Memory B cell (primary cell): ENCODE measurements around the gene MCMBP.
A peak's percentile ranks its signal among the peaks of the same experiment; 100 is the strongest.
"Not testable (repeated sequence)": the region's sequence is repeated elsewhere in the genome, so short reads cannot be mapped to it uniquely, and the experiment has no call there.

ENCODE experiments used
- ATAC-seq: fragments of 150-1000 bp; cut with Tn5 transposase; 2 replicates; pipeline ENCODE4 v1.10.0; 2021; ENCODE audit warnings: low read depth, mild to moderate bottlenecking, moderate library complexity
- DNase-seq, 2 donors: peaks; one replicate each; pipeline ENCODE4 v3.0.0; 2022; ENCODE audit warnings: low spot score in 2 of 2
- H3K27ac Mint-ChIP-seq: one replicate; pipeline ENCODE4 v1.8.0; 2022; ENCODE audit warnings: mild to moderate bottlenecking, moderate library complexity, mixed read lengths
- H3K27me3 Mint-ChIP-seq: one replicate; pipeline ENCODE4 v1.8.0; 2022; ENCODE audit warnings: mixed read lengths
- H3K36me3 Mint-ChIP-seq: one replicate; pipeline ENCODE4 v1.8.0; 2022; ENCODE audit warnings: mild to moderate bottlenecking, mixed read lengths
- H3K4me1 Mint-ChIP-seq: one replicate; pipeline ENCODE4 v1.8.0; 2022; ENCODE audit warnings: mixed read lengths
- H3K4me3 Mint-ChIP-seq: one replicate; pipeline ENCODE4 v1.8.0; 2022; ENCODE audit warnings: mild to moderate bottlenecking, moderate library complexity, mixed read lengths
- H3K9me3 Mint-ChIP-seq: one replicate; pipeline ENCODE4 v1.8.0; 2022; ENCODE audit warnings: mixed read lengths

MCMBP gene

GRCh38 chr10:119892188-119893065 is 19.8 kb upstream of the MCMBP start, which contains the start of gene SEC23IP:
Gene SEC23IP (plus strand): TSS chr10:119892730. CDS start chr10:119892783, 53 bp downstream.
- Mint-ChIP-seq H3K36me3 (peaks cover 5% of the 10 kb centered on the region), H3K9me3 (no peaks in the 10 kb centered on the region), H3K4me3 (peak within 1 kb of the TSS; percentile 98), H3K4me1 (peaks cover 34% of the 10 kb centered on the region), H3K27me3 (no peaks in the 10 kb centered on the region), H3K27ac (peak within 1 kb of the TSS; percentile 95)
- ATAC-seq (peak; percentile 99), DNase-seq (peak; percentile 81)

DNA sequence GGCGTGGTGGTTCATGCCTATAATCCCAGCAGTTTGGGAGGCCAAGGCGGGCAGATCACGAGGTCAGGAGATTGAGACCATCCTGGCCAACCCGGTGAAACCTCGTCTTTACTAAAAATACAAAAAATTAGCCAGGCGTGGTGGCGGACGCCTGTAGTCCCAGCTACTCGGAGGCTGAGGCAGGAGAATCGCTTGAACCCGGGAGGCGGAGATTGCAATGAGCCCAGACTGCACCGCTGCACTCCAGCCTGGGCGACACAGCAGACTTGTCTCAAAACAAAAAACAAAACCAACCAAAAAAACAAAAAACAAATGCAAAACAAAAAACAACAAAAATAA is 19.2 kb upstream of the MCMBP start:
- Mint-ChIP-seq H3K27ac (peak overlapping the region; percentile 95), H3K4me1 (peaks cover 30% of the 10 kb centered on the region), H3K4me3 (peak overlapping the region; percentile 98)
- ATAC-seq, DNase-seq, H3K36me3 Mint-ChIP-seq, H3K27me3 Mint-ChIP-seq, H3K9me3 Mint-ChIP-seq: not testable (repeated sequence)

DNA sequence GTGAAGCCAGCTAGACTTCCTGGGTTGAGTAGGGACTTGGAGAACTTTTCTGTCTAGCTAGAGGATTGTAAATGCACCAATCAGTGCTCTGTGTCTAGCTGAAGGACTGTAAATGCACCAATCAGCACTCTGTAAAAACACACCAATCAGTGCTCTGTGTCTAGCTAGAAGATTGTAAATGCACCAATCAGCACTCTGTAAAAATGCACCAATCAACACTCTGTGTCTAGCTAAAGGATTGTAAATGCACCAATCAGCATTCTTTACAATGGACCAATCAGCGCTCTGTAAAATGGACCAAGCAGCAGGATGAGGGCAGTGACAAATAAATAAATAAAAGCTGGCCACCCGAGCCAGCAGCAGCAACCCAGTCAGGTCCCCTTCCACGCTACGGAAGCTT is 17.7 kb upstream of the MCMBP start:
- not testable (repeated sequence) for H3K27ac Mint-ChIP-seq, ATAC-seq, H3K4me3 Mint-ChIP-seq, DNase-seq, H3K36me3 Mint-ChIP-seq, H3K9me3 Mint-ChIP-seq, H3K27me3 Mint-ChIP-seq
- H3K4me1 Mint-ChIP-seq: peaks cover 20% of the 10 kb centered on the region

DNA sequence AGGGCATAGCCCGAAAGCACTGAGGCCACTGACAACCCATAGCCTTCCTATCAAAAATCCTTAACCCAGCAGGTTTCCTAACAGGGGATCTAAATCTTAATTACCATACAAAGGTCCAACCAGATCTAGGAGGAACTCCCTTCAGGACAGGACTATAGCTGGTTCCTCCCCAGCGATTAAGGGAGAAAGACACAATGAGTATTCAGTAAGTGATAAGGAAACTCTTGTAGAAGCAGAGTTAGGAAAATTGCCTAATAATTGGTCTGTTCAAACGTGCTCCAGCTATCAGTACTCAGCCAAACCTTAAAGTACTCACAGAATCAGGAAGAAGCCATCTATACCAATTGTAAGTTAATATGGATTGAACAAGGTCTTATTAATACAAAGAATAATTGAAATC is 16.6 kb upstream of the MCMBP start:
- H3K27me3 Mint-ChIP-seq, H3K36me3 Mint-ChIP-seq, H3K27ac Mint-ChIP-seq, H3K9me3 Mint-ChIP-seq, ATAC-seq, H3K4me3 Mint-ChIP-seq, DNase-seq, H3K4me1 Mint-ChIP-seq: not testable (repeated sequence)

DNA sequence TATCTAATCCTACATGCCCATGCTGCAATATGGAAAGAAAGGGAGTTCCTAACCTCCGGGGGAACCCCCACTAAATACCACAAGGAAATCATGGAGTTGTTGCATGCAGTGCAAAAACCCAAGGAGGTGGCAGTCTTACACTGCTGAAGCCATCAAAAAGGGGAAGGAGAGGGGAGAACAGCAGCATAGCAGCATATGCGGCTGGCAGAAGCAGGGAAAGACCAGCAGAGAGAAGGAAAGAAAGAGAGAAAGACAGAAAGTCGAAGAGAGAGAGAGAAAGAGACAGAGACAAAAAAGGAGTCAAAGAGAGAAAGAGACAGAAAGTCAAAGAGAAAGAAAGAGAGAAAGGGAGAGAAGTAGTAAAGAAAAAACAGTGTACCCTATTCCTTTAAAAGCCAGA is 16.1 kb upstream of the MCMBP start:
- H3K27ac Mint-ChIP-seq, H3K27me3 Mint-ChIP-seq, H3K36me3 Mint-ChIP-seq, H3K4me1 Mint-ChIP-seq, ATAC-seq, H3K4me3 Mint-ChIP-seq, H3K9me3 Mint-ChIP-seq, DNase-seq: not testable (repeated sequence)

GRCh38 chr10:119886070-119886469 is 13.4 kb upstream of the MCMBP start:
- not testable (repeated sequence) for H3K4me1 Mint-ChIP-seq, H3K4me3 Mint-ChIP-seq, H3K27ac Mint-ChIP-seq, H3K9me3 Mint-ChIP-seq, ATAC-seq, H3K27me3 Mint-ChIP-seq, H3K36me3 Mint-ChIP-seq, DNase-seq

- H3K9me3 Mint-ChIP-seq, H3K4me3 Mint-ChIP-seq, H3K4me1 Mint-ChIP-seq, ATAC-seq, H3K36me3 Mint-ChIP-seq, DNase-seq, H3K27me3 Mint-ChIP-seq, H3K27ac Mint-ChIP-seq: not testable (repeated sequence)
These were observed 11.4 kb upstream of the MCMBP start for GRCh38 chr10:119883901-119884611.

DNA sequence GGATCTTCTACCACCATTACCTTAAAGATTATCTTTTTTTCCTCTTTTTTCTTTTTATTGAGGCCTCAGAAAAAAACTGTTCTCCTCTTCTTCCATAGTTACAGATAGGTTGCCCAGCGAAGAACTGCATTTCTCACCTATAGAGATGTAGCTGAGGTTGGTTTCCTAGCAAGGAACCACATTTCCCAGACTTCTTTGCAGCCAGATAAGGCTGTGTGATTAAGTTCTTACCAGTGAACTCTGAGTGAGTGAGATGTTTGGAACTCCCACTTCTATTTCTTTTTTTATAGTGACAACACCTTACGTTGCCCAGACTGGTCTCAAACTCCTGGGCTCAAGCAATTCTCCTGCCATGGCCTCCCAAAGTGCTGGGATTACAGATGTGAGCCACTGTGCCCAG is 5.9 kb upstream of the MCMBP start:
- Mint-ChIP-seq H3K36me3 (no peaks in the 10 kb centered on the region), H3K27me3 (no peaks in the 10 kb centered on the region), H3K4me1 (peaks cover 5% of the 10 kb centered on the region), H3K9me3 (no peaks in the 10 kb centered on the region), H3K4me3 (no peak overlapping the region), H3K27ac (no peak overlapping the region)
- ATAC-seq: no peak
- no peak for DNase-seq

DNA sequence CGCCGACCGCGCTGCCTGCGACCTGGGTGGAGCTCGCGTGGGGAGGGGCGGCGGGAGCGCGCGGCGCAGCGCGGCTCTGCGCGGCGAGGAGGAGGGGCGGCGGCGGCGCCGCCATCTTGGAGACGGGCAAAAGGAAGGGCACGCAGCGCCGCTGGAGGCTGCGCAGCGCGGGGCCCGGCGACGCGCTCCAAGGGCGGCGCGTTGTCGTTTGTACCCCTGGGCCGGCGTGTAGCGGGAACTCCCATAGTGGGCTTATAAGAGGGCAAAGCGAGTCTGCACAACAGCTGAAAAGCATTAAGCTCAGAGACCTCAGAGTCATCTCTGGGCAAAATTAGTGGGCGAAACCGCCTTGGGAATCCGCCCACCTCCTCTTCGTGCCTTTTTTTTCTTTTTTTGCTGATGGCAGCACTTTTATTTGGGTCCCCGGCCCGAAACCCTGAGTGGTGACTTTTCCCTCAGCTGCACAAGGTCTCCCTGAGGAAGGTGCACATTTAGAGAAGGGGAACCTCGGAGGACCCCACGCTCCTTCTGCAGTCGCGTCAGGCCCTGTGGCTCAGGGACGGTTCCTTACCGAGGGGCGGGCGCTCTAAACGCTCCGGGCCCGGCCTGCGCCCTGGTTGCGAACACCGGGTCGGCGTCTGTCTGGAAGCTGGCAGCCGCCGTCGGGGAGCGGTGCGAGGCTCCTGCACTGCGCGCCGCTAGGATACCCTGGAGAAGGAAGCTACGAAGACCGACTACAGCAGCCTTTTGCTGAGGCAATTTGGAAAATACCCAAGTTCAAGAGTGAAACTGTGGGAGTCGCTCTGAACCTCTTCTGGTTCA is 428 bp upstream of the MCMBP start:
- no peaks in the 10 kb centered on the region for H3K36me3 Mint-ChIP-seq
- peak; percentile 83 to 84 for DNase-seq
- peak; percentile 88 for ATAC-seq

DNA sequence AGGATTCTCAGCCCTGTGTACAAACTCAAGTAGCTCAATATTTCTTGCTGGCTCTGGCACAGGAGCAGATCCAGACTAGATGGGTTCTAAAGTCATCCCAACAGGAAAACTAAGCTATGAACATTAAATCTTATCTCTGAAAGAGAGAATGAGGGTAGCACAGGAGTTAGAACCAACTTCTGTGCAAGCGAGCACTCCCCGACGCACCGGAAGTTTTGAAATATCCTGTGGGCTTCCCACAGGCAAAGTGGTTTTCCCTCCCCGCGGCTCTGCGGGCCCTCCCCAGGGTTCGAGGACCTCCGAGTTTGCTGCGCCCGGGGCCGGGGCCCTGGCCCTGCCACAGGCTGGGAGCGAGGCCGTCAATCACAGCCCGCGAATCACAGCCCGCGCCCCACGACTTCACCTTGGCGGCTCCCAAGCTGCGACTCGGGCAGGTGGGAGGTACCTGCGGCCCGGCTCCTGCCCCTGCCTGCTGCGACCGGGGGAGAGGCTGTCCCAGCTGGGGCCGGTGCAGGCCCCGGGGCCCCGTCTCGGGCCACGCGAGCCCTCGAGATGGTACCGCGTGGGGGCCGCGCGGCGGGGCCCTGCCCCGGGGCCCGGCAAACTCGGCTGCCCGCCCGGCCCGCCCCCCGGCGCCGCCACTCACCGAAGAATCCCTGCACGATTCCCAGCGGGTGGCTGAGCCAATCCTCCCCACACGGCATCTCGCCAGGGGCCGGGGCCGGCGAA is 598 bp downstream of the MCMBP start:
- DNase-seq (peak; percentile 26 to 50), ATAC-seq (peak; percentile 17)
- Mint-ChIP-seq H3K36me3 (no peaks in the 10 kb centered on the region), H3K27me3 (no peaks in the 10 kb centered on the region), H3K9me3 (no peaks in the 10 kb centered on the region), H3K4me3 (peak overlapping the region; percentile 82), H3K4me1 (peaks cover 28% of the 10 kb centered on the region), H3K27ac (no peak overlapping the region)

More for the DNA sequence above, 428 bp upstream of the MCMBP start:
- H3K4me1 Mint-ChIP-seq: peaks cover 23% of the 10 kb centered on the region
- peak overlapping the region; percentile 88 for H3K4me3 Mint-ChIP-seq
- H3K9me3 Mint-ChIP-seq: no peaks in the 10 kb centered on the region
- H3K27me3 Mint-ChIP-seq: no peaks in the 10 kb centered on the region
- H3K27ac Mint-ChIP-seq: peak overlapping the region; percentile 58

GRCh38 chr10:119869398-119869797 is 3.2 kb downstream of the MCMBP start:
- H3K27ac Mint-ChIP-seq, H3K36me3 Mint-ChIP-seq, H3K27me3 Mint-ChIP-seq, ATAC-seq, H3K4me3 Mint-ChIP-seq, DNase-seq, H3K9me3 Mint-ChIP-seq: not testable (repeated sequence)
- H3K4me1 Mint-ChIP-seq: peaks cover 30% of the 10 kb centered on the region

- H3K9me3 Mint-ChIP-seq: peaks cover 3% of the 10 kb centered on the region
- H3K27ac Mint-ChIP-seq: no peak overlapping the region
- DNase-seq: no peak
- peaks cover 27% of the 10 kb centered on the region for H3K4me1 Mint-ChIP-seq
- no peaks in the 10 kb centered on the region for H3K27me3 Mint-ChIP-seq
- no peak for ATAC-seq
- no peak overlapping the region for H3K4me3 Mint-ChIP-seq
- peaks cover 12% of the 10 kb centered on the region for H3K36me3 Mint-ChIP-seq
These were observed 5.3 kb downstream of the MCMBP start for GRCh38 chr10:119867317-119867716.

DNA sequence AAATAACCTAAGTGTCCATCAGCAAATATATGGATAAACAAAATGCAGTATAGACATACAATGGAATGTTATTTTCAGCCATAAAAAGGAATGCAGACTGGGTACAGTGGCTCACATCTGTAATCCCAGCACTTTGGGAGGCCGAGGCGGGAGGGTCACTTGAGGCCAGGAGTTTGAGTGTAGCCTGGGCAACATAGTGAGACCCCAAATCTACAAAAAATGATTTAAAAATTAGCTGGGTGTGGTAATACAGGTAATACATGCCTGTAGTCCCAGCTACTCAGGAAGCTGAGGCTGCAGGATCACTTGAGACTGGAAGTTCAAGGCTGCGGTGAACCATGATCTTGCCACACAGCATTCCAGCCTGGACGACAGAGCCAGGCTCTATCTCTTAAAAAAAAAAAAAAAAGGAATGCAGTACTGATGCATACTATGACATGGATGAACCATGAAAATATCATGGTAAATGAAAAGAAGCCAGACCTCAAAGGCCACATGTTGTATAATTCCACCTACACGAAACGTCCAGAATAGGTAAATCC is 6.9 kb downstream of the MCMBP start:
- Mint-ChIP-seq H3K9me3 (peaks cover 3% of the 10 kb centered on the region), H3K4me3 (no peak overlapping the region), H3K27me3 (no peaks in the 10 kb centered on the region), H3K27ac (no peak overlapping the region), H3K4me1 (peaks cover 26% of the 10 kb centered on the region), H3K36me3 (peaks cover 12% of the 10 kb centered on the region)
- ATAC-seq (no peak), DNase-seq (no peak)
